HepG2 (cell line): ENCODE results near the gene GDF15. TPM values are rescaled to one million over a fixed set of nuclear protein-coding genes. Genes with fewer than 3 reads are reported as not detected.
A peak's percentile ranks its signal among the peaks of the same experiment; 100 is the strongest.

Source experiments
- CBX5 ChIP-seq: sonication (generic); formaldehyde crosslinking; IDR thresholded peaks from 2 replicates; pipeline ENCODE4 v1.4.0; 2020; ENCODE audit warnings: missing genetic modification reagents, borderline replicate concordance
- GABPA ChIP-seq, 2 experiments: IDR thresholded peaks; 2 replicates each; pipeline ENCODE4 v1.6.1; 2011 to 2016; ENCODE audit warnings: low read depth in 2 of 2, low read length in 1 of 2, missing biosample characterization in 1 of 2, missing genetic modification characterization in 1 of 2
- GATA4 ChIP-seq: sonication (generic); IDR thresholded peaks from 2 replicates; pipeline ENCODE4 v1.6.1; 2016; ENCODE audit warnings: antibody characterized with exemption, low read depth, borderline replicate concordance
- HMG20A ChIP-seq: IDR thresholded peaks from 2 replicates; pipeline ENCODE4 v1.6.1; 2016; ENCODE audit warnings: borderline replicate concordance
- NR2F1 ChIP-seq, 2 experiments: fragments of 450-650 bp in 1 of 2; formaldehyde crosslinking in 1 of 2; IDR thresholded peaks; 2 replicates each; pipeline versions ENCODE4 v1.5.0 to v1.6.1; 2016 to 2020; ENCODE audit warnings: mild to moderate bottlenecking in 1 of 2, missing compliant biosample characterization in 1 of 2, missing genetic modification reagents in 1 of 2, moderate library complexity in 1 of 2
- SIX4 ChIP-seq: sonication (generic); formaldehyde crosslinking; IDR thresholded peaks from 2 replicates; pipeline ENCODE4 v1.4.0; 2020; ENCODE audit warnings: missing genetic modification reagents
- TOE1 ChIP-seq: sonication (generic); formaldehyde crosslinking; IDR thresholded peaks from 2 replicates; pipeline ENCODE4 v1.4.0; 2020; ENCODE audit warnings: mild to moderate bottlenecking, missing genetic modification reagents
- U2AF1 ChIP-seq: fragments of 200-400 bp; formaldehyde crosslinking; optimal IDR thresholded peaks from 2 replicates; pipeline ENCODE3; 2017; ENCODE audit warnings: mild to moderate bottlenecking, low read depth, low read length
- ZNF292 ChIP-seq: sonication (generic); formaldehyde crosslinking; IDR thresholded peaks from 2 replicates; pipeline ENCODE4 v1.8.1; 2022; ENCODE audit warnings: mild to moderate bottlenecking, low read depth, missing genetic modification reagents, borderline replicate concordance
- ZNF569 ChIP-seq: sonication (generic); formaldehyde crosslinking; IDR thresholded peaks from 2 replicates; pipeline ENCODE4 v1.5.0; 2020; ENCODE audit warnings: mild to moderate bottlenecking, missing genetic modification reagents, moderate library complexity, borderline replicate concordance
- ZNF589 ChIP-seq: sonication (generic); formaldehyde crosslinking; conservative IDR thresholded peaks from 2 replicates; pipeline ENCODE4 v1.8.0; 2022; ENCODE audit warnings: mild to moderate bottlenecking, moderate library complexity, missing genetic modification reagents
- polyA plus RNA-seq, 8 experiments: library from polyadenylated mRNA; depleted of rRNA in 3 of 8; stranded (reverse) in 7 of 8; unstranded in 1 of 8; fragments of >200 nt; fragmentation: Illumina TruSeq in 4 of 8; extraction: Trizol in 4 of 8; gene quantifications; 2 replicates each; pipeline versions ENCODE4 v1.2.1 to v1.2.3, GENCODE V29; 2011 to 2016; ENCODE audit warnings: low read depth in 4 of 8, missing spikeins in 1 of 8, mixed read lengths in 1 of 8; ENCODE audit not compliant: insufficient read depth in 1 of 8
- total RNA-seq, 5 experiments: library from RNA; depleted of rRNA; stranded (reverse); fragments of >200 nt; fragmentation: Illumina TruSeq; extraction: Trizol; gene quantifications; 2 replicates each; pipeline ENCODE4 v1.2.3, GENCODE V29; 2016; ENCODE audit warnings: low read depth in 1 of 5
- TF ChIP-seq, protein P1 (sequence below), 2 experiments: sonication (generic) in 1 of 2; formaldehyde crosslinking in 1 of 2; IDR thresholded peaks; 2 replicates each; pipeline versions ENCODE4 v1.6.1 to v1.9.0; 2014 to 2022; ENCODE audit warnings: antibody characterized with exemption in 1 of 2, borderline replicate concordance in 1 of 2, inconsistent platforms in 1 of 2, low read depth in 1 of 2, missing genetic modification reagents in 1 of 2
- TF ChIP-seq, protein P2 (sequence below): IDR thresholded peaks from 2 replicates; pipeline ENCODE4 v1.6.1; 2012; ENCODE audit warnings: low read depth, low read length, improper control_type of control experiment
- TF ChIP-seq, protein P3 (sequence below): sonication (generic); formaldehyde crosslinking; IDR thresholded peaks from 2 replicates; pipeline ENCODE4 v1.4.0; 2020; ENCODE audit warnings: missing genetic modification reagents, borderline replicate concordance

Gene GDF15
- total and polyA plus RNA-seq, 2 of the 13 experiments (the other 11 are each of a cell fraction or from before 2014, with no cell fraction given), result 146 to 422 TPM

DNA sequence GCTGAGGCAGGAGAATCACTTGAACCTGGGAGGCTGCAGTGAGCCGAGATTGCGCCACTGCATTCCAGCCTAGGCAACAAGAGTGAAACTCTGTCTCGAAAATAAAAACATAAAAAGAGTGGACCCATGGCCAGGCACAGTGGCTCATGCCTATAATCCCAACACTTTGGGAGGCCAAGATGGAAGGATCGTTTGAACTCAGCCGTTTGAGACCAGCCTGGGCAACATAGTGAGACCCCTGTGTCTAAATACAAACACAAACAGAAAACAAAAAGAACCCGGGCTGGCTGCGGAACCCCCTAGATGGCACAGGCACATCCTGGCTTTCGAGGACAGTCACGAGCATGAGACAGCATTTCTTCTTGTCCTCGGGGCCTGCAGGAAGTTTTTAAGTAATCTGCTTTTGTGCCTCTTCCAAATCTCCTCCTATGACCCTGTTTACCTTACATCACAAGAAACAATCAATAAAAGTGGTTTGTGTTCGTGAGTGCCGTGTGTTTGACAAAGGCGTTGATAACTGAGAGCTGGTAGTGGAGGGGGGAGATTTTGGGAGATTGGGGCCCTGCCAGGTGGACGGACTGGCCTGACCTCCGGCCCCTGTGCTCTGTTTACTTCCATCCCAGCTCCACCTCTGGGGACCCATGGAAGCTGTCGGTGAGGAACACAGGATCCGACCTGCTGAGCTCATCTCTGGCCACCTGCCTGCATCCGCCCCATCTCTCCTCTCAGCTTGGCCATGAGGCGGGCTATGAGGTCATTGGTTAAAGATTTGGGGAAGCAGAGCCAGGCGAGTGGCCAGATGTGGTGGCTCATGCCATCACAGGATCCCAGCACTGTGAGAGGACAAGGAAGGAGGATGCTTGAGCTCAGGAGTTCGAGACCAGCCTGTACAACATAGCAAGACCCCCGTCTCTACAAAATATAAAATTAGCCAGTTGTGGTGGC, 5.9 kb upstream of the GDF15 start (continued):
- TF ChIP-seq, protein P1, sequence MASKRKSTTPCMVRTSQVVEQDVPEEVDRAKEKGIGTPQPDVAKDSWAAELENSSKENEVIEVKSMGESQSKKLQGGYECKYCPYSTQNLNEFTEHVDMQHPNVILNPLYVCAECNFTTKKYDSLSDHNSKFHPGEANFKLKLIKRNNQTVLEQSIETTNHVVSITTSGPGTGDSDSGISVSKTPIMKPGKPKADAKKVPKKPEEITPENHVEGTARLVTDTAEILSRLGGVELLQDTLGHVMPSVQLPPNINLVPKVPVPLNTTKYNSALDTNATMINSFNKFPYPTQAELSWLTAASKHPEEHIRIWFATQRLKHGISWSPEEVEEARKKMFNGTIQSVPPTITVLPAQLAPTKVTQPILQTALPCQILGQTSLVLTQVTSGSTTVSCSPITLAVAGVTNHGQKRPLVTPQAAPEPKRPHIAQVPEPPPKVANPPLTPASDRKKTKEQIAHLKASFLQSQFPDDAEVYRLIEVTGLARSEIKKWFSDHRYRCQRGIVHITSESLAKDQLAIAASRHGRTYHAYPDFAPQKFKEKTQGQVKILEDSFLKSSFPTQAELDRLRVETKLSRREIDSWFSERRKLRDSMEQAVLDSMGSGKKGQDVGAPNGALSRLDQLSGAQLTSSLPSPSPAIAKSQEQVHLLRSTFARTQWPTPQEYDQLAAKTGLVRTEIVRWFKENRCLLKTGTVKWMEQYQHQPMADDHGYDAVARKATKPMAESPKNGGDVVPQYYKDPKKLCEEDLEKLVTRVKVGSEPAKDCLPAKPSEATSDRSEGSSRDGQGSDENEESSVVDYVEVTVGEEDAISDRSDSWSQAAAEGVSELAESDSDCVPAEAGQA (IDR thresholded peaks at IDR 0.05; ENCODE audit: low read depth), result peak; percentile 90
- TF ChIP-seq, protein P1 (CRISPR knock-in tag; IDR thresholded peaks at IDR 0.05; ENCODE audit: borderline replicate concordance), result 0 out of 2 replicates have a peak, but pooled peaks have one; percentile 39
- TF ChIP-seq TOE1 (CRISPR knock-in tag) (peak; percentile 92), SIX4 (CRISPR knock-in tag) (peak; percentile 89; the same call in 1 of the 2 replicates), GATA4 (peak; percentile 94), GABPA (IDR thresholded peaks at IDR 0.05; ENCODE audit: low read depth, low read length) (no peak), GABPA (CRISPR knock-in tag; IDR thresholded peaks at IDR 0.05; ENCODE audit: low read depth) (peak; percentile 78), NR2F1 (CRISPR knock-in tag; IDR thresholded peaks at IDR 0.05) (peak; percentile 88 to 93), CBX5 (CRISPR knock-in tag) (peak; percentile 68; the same call in 1 of the 2 replicates), ZNF569 (peak; percentile 89; the same call in 1 of the 2 replicates), ZNF292 (CRISPR knock-in tag) (peak; percentile 89), HMG20A (peak; percentile 90; the same call in 1 of the 2 replicates), ZNF589 (CRISPR knock-in tag) (no peak; the same call in 1 of the 2 replicates), U2AF1 (no peak)
- TF ChIP-seq, protein P2, sequence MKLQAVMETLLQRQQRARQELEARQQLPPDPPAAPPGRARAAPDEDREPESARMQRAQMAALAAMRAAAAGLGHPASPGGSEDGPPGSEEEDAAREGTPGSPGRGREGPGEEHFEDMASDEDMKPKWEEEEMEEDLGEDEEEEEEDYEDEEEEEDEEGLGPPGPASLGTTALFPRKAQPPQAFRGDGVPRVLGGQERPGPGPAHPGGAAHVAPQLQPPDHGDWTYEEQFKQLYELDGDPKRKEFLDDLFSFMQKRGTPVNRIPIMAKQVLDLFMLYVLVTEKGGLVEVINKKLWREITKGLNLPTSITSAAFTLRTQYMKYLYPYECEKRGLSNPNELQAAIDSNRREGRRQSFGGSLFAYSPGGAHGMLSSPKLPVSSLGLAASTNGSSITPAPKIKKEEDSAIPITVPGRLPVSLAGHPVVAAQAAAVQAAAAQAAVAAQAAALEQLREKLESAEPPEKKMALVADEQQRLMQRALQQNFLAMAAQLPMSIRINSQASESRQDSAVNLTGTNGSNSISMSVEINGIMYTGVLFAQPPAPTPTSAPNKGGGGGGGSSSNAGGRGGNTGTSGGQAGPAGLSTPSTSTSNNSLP, result no peak
- TF ChIP-seq, protein P3, sequence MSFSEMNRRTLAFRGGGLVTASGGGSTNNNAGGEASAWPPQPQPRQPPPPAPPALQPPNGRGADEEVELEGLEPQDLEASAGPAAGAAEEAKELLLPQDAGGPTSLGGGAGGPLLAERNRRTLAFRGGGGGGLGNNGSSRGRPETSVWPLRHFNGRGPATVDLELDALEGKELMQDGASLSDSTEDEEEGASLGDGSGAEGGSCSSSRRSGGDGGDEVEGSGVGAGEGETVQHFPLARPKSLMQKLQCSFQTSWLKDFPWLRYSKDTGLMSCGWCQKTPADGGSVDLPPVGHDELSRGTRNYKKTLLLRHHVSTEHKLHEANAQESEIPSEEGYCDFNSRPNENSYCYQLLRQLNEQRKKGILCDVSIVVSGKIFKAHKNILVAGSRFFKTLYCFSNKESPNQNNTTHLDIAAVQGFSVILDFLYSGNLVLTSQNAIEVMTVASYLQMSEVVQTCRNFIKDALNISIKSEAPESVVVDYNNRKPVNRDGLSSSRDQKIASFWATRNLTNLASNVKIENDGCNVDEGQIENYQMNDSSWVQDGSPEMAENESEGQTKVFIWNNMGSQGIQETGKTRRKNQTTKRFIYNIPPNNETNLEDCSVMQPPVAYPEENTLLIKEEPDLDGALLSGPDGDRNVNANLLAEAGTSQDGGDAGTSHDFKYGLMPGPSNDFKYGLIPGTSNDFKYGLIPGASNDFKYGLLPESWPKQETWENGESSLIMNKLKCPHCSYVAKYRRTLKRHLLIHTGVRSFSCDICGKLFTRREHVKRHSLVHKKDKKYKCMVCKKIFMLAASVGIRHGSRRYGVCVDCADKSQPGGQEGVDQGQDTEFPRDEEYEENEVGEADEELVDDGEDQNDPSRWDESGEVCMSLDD (CRISPR knock-in tag), result no peak; the same call in 1 of the 2 replicates
